LHCN-M2 (cell line): ENCODE results near the gene RFX1. TPM values are rescaled to one million over a fixed set of nuclear protein-coding genes. Genes with fewer than 3 reads are reported as not detected.

ENCODE experiments used
- DNase-seq: peaks from one replicate; pipeline ENCODE4 v3.0.0-alpha.2; 2012; ENCODE audit warnings: low read depth
- total RNA-seq: library from RNA; depleted of rRNA; stranded (reverse); fragments of >200 nt; gene quantifications from 2 replicates; pipeline ENCODE4 v1.2.3, GENCODE V29; 2014

The RFX1 gene
- total RNA-seq, 1 experiment from 2014 or later: 2.2 TPM

DNA sequence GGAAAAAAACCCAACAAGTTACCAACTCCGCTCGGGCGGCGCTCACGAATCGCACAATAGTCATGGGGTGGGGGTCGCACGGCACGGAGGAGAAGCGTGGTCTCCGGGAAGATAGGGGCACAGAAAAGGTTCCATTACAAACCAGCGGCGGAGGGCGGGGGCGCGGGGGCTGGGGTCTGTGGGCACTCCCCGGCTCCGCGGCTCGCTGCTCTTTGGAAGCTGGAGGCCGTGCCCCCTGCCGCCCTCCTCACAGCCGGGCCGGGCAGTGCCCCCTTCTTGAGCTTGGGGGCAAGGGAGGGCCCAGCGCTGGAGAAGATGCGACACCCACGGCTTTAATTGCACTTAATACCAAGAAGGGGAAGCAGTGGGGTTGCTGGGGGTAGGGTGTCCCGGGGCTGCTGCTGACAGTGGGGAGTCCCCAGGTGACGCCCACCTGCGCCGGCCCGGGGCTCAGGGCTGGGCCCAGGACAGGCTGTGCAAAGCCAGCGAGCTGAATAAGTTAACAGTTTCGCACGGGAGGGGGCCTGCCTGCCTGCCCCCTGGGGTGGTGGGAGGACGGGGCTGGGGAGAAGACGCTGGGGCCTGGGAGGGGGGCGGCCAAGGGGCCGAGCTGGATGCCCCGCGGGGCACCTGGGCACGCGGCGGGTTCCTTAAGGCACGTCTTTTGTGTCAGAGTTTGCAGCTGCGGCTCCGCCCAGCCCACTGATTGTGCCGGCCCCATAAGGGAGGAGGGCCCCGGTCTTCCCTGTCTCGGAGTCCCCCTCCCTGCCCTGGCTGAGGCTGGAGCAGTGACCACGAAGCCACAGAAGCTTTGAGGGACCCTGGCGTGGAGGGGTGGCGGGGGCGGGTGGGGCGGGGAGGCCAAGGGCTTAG lies 44.1 kb downstream of the RFX1 start:
- DNase-seq: no peak

DNA sequence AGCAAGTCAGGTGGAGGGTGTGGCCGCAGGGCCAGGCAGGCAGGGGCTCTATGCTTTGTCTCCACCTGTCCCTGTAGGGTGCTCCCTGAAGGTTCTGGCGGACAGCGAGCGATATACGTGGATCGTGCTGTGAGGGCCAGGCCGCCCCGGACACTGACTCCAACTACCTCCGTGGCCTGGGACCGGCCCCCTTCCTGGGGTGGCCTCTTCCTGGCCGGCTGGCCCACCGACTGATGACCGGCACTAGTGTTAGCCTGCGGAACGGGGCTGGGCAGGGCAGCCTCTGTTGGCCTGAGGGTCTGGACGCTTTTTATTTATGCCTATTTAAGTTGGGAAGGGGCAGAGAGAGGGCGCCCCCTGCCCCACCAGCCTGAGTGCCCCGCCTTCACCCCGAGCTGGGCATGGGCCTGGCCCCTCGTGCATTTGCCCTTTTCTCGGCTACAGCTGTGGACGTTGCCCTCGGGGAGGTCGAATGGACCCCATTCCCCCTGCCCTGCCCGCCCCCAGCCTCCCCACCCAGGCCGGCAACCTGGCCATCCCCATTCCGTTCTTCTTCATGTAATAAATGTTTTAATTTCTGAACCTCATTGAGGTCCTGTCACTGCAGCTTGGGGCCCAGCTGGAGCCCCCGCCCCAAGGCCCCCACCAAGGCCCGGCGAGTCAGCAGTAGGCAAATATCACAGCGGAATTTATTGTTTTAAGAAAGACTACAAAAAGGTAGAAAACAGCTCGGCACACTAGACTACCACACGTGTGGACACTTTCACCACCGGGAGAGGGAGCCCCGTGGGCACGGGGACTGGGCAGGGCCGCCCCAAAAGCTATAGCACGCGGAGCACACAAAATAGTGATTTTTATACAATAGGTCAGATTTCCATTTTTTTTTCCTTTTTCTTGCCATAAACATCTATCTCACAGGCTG lies 45.0 kb downstream of the RFX1 start:
- no peak for DNase-seq

DNA sequence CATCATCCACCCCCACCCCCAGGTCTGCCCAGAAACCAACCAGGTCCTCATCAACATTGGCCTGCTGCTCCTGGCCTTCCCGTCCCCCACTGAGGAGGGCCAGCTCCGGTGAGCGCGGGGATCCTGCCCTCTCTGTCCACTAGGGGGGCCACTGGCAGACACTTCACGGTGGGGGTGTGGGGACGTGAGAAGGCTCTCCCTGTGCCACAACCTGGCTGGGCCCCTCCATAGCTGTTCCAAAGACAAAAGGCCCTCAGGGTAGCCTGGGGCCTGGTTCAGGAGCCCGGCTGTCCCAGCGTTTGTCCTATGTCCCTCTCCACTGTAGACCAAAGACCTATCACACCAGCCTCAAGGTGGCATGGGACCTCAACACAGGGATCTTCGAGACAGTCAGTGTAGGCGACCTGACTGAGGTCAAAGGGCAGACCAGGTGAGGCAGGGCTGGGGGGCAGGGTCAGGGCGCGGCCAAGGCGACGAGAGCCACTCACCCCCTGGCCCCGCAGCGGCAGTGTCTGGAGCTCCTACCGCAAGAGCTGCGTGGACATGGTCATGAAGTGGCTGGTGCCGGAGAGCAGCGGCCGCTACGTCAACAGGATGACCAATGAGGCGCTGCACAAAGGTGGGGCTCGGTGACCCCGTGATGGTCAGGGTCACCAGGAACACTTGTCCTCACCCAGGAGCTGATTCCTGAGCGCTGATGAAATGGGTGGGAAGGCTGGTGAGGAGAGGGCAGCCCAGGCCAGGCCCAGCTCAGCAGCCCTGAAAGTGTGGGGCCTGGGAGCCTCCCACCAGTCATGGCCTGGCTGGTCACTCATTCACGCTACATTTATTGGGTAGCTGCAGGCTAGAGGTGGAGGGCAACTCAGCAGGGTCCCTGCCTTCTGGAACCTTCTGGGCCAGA lies 45.9 kb downstream of the RFX1 start:
- no peak for DNase-seq

DNA sequence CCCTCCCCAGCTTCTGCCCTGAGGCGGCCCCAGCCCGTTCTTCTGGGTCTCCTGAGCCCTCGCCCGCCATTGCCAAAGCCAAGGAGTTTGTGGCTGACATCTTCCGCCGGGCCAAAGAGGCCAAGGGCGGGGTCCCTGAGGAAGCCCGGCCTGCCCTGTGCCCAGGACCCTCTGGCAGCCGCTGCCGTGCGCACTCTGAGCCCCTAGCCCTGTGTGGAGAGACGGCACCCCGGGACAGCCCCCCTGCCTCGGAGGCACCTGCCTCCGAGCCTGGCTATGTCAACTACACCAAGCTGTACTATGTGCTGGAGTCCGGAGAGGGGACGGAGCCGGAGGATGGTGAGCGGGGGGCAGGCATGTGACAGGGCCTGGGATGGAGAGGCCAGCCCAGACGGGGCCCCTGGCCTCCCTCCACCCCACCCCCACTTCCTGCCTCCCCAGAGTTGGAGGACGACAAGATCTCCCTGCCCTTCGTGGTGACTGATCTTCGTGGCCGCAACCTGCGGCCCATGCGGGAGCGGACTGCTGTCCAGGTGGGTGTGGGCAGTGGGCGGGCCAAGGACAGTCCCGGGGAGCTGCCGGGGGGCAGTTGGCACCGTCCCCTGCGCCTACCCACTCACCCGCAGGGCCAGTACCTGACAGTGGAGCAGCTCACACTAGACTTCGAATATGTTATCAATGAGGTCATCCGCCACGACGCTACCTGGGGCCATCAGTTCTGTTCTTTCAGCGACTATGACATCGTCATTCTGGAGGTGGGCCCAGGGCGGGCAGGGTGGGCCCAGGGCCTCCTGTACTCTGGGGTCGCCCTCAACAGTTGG lies 46.8 kb downstream of the RFX1 start:
- no peak for DNase-seq

DNA sequence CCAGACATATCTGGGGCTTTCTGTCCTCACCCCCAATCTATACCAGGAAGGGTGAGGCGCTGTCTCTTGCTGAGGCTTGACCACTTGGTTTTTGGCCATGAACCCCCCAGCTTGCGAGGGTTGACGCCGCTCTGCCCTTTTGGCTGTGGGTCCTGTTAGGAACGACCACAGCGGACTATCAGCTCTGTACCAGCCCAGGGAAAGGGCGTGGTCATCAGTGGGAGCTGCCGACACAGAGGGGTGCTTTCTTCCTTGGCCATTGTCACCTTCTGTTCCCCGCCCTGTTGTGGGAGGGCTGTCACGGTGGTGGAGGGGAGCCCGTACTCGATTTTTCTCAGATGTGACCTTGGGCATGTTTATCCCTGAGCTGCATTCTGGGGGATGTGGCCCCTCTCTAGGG lies 48.1 kb downstream of the RFX1 start:
- DNase-seq: no peak

DNA sequence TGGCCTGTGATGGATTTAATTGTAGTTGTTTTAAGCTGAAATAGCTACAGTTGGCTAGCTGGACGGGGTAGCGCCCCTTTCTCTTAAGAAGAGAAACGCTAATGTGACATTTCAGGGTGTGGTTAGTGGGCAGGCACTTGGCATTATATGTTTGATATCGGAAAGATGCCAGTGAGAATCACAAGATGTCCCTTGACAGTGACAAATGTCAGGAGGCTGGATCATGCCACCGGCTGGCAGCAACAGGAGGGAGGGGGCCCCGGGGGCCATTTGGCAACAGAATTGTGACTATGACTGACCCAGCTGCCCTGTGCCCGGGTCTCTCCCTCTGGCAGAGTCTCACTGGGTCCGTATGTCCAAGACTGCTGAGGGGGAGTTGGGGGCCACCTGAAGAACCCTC lies 49.1 kb downstream of the RFX1 start:
- no peak for DNase-seq

DNA sequence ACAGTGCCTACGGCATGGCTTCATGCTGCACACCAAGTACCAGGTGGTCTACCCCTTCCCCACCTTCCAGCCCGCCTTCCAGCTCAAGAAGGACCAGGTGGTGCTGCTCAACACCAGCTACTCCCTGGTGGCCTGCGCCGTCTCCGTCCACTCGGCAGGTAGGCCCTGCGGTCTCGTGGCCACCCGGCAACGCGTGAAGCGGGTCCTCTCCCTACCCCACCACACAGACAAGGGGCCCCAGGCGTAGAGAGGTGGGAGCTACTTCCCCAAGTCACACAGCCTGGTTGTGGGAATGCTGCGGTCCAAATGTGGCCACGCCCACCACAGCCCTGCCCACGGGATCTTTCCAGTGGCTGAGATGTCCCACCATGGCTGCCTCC lies 49.8 kb downstream of the RFX1 start:
- no peak for DNase-seq

DNA sequence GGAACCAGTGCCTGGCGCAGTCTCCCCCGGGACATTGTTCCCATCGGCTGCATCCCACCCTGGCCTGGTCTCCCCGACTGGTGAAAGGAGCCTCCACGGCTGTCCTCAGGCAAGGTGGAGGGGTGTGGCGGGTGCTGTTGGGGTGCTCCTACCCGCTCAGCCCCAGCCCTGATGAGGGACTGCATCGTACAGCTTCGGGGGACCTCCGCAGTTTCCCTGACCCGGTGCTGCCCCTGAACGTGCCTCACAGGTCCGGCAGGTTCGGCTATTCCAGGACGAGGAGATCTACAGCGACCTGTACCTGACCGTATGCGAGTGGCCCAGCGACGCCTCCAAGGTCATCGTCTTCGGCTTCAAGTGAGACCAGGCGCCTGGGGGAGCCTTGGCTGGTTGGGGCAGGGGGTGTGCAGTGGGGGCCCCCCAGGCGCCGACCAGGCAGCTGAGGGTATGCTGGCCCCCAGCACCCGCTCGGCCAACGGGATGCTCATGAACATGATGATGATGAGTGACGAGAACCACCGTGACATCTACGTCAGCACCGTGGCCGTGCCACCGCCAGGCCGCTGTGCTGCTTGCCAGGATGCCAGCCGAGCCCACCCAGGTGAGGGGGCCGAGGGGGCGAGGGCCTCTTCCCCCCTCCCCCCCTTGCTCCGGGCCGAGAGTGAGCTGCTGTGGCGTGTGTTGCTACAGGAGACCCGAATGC lies 50.3 kb downstream of the RFX1 start:
- DNase-seq: no peak

DNA sequence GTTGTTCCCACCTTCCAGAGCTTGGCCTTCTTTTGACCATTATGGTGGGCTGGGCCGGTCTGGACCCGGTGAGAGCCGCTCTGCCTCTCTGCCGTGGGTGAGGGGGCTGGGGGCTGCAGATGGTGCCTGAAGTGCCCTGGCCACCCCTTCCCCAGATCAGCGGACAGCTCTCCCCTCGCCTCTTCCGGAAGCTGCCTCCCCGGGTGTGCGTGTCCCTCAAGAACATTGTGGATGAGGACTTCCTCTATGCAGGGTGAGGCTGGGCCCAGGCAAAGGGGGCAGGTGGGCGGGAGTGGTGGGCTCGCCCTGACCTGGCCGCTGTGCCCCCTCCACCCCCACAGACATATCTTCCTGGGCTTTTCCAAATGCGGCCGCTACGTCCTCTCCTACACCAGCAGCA lies 51.9 kb downstream of the RFX1 start:
- no peak for DNase-seq

DNA sequence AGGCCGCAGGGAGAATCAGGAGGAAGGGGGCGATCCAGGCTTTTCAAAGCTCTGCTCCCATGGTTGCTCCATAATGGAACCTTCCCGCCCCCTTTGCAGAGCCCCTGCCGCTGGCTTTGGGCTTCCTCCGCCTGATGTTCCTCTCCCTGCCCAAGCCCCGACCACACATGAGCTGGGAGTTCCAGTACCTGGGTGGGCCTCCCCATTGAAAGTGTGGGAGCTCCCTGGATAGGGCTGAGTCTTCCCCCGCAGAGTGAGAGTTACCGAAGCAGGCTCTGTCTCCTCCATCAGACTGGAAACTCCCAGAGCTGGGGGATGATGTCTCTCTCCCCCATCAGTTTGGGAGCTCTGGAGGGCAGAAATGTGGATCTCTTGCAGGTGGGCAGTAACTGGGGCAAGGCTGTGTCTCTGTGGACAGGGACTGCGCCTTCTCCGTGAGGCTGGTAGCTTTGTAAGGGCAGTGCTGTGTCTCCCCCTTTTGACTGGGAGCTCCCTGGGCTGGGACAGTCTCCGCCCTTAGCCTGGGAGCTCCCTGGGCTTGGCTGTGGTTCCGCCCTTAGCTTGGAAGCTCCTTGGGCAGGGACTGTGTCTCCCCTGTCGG lies 53.1 kb downstream of the RFX1 start:
- peak; percentile 59 for DNase-seq

DNA sequence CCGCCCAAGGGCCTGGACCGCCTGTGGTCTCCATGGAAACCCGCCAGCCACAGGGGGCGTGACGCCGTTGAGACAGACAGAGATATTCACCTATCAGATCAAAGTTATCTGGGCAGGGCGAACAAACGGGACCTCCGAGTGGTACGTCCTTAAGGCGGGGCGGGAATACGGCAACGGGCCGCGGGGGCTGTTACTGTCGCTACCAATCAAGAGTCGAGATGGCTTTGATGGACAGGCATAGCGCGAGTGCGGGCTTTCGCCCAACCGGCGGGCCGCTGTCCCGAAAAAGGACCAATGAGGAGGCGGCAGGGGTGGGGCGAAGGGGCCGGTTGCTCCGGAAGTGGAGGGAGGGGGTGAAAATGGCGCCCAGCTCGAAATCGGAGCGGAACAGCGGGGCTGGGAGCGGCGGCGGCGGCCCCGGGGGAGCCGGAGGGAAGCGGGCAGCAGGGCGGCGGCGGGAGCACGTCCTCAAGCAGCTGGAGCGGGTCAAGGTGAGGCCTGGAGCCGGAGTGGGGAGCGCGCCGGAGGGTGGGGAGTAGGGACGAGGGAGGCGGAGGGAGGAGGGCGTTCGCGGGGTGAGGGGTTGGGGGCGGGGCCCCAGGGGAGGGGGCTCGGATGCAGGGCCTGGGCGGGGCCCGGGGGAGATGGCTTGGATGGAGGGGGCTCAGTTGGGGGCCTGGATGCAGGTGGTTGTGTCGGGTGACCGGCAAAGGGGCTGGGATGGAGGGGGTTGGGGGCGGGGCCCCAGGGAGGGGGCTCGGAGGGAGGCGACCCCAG lies 53.8 kb downstream of the RFX1 start, which contains the start of gene DCAF15:
DCAF15 (plus strand) TSS at position 356 of the 777 bp plus-strand sequence; CDS start at position 360, 4 bp downstream.
- DNase-seq: peak; percentile 99

DNA sequence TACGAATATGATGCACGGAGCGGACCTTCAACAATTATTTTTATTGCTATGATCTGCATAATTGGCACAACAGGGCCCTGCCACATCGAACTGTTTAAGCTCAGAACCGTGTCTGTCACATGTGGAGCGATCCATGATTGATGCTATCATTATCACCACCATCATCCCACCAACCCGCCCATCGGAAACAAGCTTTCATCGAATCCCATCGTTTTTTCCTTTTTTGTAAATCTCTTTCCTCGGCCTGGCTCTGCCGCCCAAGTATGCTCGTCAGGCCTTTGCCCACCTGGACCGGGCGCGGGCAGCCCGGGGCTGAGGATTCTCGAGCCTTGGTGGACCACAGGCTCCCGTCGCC lies 54.3 kb downstream of the RFX1 start:
- no peak for DNase-seq

DNA sequence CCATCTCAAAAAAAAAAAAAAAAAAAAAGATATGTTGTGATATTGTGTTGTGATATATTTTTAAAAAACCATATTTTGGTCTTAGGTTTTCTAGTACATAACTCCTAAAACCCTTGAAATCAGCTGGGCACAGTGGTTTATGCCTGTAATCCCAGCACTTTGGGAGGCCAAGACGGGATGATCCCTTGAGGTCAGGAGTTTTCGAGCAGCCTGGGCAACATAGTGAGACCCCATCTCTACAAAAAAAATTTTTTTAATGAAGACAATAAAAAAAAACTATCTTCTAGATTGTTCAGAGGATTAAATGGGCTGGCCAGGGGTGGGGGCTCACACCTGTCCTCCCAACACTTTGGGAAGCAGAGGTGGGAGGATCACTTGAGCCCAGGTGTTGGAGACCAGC lies 55.1 kb downstream of the RFX1 start:
- no peak for DNase-seq

DNA sequence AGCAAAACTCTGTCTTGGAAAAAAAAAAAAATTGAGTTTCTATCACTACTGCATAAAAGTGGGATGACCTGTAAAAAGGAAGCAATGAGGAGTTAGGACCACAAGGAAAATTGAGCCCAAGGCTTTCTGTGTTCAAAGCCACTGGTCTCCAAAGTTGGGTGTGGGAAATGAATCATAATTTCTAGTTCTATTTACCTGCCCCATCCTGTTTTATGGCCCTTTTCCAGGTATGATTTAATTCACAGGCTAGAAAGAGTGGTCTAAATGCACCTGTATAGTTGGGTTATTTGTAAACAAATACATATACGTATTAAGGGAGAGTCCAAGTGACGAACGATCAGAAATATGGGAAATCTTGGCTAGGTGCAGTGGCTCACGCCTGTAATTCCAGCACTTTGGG lies 59.7 kb downstream of the RFX1 start:
- no peak for DNase-seq

DNA sequence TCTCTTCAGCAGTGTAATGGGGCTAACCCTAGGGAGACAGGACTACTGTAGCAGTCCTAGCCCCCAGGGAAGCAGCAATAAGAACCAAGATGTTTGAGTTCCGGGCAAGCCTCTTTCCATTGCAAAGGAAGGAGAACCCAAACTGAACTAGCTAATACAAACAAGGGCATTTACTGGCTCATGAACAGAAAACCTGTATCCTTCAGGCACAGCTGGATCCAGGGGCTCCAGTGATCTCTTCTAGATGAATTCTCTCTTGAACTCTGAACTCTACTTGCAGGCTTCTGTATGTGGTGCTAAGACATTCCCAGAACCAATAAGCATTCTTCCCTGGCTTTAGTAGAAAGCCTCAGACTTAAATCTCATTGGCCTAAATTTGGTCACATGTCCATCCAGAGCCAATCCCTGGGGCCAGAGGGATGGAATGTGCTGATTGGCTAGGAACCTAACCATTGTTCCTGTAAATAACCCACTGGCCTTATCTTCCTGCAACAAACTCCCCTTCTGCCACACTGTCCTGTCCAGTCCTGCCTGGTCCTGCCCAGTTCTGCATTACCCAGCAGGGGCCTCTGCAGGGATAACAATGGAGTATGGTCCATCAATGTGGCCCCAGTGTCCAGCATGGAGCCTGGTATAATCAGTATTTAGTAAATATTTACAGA lies 64.0 kb downstream of the RFX1 start:
- DNase-seq: peak; percentile 18

DNA sequence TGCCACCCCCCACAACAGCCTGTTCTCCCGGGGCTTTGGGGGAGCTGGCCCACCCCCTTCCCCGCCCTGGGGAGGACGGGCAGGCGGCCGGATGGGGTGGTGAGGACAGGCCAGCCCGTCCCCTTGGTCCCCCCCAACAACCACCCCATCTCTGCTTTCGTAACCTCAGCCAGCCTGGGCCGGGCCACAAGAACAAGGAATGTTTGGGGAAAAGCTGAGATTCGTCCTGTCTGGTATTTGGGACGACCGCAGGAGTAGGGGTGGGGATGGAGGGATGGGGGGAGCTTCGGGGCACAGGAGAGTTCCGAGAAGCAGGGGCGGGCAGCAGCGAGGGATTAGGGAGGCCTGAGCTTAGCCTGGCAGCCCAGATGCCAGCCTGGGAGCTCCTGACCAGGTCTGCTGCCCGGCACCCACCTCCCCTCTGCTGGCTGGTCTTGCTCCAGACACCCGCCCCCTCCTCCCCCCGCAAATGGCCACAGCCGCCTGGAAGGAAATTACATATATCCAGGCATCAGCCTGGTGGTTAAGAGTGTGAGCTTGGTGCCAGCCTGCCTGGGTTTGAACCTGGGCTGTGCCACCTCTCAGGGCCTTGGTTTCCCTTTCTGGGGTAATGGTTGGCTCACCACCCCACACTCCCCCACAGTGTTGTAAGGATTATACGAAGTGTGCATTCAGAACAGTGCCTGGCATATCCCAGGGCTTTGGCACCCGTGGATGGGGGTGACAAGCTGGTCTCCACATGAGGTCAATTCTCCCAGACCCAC lies 67.6 kb downstream of the RFX1 start, which contains the start of gene PODNL1:
PODNL1 (minus strand) TSS at position 117 of the 764 bp plus-strand sequence. CDS start 236 bp downstream, outside the sequence.
- DNase-seq: peak; percentile 90
